HG03460 (cell line): ENCODE results near the gene GLB1L3.
A peak's percentile ranks its signal among the peaks of the same experiment; 100 is the strongest.

Experiments used
- ATAC-seq: cut with Tn5 transposase; IDR thresholded peaks from one replicate; pipeline ENCODE4 v1.9.1; 2021; ENCODE audit not compliant: unreplicated experiment

The GLB1L3 gene

DNA sequence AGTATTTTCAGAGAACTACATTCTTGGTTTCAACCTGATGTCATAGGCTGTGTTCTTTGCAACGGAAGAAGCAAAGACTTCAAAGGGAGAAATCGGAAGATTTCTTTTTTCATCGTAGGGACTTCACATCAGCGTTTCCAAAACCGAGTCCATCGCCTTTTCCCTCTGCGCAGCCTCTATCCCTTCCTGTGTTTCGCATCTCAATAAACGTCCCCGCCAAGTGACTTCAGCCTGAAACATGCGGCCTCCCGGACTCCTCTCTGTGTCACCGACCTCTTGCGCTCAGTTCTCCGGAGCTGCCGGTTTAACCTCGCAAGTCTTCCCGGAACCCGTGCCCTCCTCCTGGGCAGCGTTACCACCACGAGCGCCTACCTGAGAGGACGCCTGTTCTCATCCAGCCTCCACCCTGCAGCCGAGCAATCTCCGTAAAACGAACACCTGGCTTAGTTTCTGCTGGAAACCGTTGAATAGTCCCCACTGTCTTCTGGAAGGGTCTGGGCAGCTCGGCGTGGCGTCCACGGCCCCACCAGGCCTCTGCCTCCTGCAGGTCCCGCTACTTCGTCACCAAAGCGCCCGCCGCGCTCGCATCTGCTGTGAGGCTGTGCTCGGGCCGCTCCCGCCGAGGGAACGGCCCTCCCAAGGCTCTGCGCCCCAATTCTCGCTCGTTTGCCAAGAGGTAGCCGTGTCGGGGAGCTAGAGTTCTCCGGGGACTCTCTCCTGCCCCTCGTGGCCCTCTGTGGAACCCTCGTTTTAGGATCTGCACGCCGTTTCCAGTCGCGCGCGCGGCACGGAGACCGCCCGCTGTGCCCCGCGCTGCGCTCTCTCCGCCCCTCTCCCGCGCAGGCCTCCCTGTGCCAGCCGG, at the start of gene GLB1L3:
GLB1L3 (plus strand) TSS at position 846 of the 862 bp plus-strand sequence. CDS start 362 bp downstream, outside the sequence.
- ATAC-seq: peak; percentile 54

DNA sequence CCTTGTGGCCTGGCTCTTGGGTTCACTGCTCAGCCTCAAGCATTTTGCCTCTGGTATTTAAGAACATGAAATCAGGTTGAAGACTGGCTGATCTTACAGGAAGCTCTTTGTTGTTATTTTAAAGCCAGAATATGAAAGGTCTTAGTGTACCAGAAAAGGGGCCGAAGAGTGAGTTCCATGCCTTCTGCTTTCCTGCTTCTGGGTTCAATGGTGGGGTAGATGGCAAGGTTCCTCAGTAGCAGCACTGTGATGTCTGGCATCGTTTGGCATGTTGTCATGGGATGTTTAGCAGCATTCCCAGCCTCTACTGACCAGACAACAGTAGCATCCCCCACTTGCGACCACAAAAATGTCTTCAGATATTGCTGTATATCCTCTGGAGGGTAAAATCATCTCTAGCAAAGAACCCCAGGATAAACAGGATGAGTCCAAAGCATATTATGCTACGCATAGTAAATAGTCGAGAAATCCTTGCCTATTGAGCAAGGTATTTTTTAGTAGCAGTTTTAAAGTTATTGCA, 49.3 kb upstream of the GLB1L3 start:
- no peak for ATAC-seq

DNA sequence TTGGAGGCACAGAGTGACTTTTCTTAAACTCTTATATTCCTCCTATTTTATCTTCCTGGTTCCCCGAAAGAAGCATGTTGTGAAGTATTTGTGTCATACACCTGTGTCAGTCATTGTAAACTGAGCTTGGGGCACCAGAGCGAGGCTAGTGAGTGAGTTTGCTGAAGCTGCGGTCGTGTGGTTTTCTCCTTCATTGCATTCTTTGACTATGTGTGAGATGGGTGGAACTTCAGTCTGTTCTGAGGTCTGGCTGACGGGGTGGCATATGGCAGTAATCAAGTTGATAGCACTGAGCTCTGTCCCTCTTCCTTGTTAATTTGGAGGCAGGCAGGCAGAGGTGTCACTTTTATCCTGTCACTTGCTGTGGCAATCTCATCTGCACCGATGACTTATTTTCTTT, 47.6 kb upstream of the GLB1L3 start:
- ATAC-seq: peak; percentile 51

DNA sequence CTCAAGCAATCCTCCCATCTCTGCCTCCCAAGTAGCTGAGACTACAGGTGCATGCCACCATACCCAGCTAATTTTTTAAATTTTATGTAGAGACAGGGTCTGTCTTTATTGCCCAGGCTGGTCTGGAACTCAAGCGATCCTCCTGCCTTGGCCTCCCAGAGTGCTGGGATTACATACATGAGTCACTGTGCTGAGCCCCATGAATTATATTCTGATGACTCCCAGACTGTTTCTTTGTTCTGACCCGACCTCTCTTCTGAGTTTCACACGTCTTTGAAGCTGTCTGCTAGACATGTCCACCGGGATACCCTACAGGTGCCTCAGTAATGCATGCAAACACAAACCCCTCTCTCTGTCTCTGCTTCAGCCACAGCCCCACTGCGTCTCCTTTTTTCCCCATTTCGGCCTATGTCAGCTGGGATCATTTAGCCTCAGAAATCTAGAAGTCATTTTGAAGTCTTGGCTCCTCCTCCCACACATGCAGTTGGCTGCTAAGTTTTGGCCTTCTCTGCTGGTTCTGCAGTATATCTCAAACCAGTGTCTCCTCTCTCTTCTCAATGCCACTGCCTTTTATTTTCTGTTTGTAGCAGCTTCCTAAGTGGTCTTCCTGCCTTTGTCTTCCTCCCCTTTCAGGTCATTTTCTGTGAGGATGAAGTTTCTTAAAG, 46.9 kb upstream of the GLB1L3 start:
- no peak for ATAC-seq

- ATAC-seq: no peak
Observed at GRCh38 chr11:134230339-134230738, 45.8 kb upstream of the GLB1L3 start.

DNA sequence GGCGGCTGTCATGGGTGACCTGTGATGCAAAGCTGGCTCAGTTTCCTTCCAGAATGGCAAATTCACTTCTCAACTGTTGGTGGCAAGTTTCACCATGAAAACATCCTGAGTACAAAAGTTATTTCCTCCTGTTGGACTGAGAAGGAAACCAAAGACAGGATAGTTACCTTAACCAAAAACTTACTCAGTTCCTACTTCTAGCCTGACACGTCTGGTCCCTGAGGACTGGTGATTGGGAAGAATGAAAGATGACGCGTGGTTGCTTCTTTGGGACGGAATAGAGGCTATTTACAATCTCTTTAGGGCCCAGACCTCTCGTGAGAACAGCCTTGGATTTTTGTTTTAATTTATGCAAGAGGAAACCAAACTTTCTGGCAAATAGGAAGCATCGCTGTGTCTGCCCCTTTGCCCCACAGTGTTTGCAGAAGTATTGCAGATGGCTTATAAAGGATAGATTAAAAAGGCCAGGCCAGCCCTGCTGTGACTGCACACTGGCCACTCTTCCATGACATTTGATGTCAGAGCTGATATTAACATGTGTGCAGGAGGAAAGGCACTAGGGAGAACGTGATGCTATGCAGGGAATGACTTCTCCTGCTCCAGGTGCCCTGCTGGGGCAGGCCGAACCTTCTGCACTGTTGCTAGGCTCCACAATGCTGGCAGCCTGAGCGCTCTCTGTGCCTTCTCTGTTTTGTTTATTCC, 44.1 kb upstream of the GLB1L3 start:
- ATAC-seq: no peak

- ATAC-seq: no peak
Observed at GRCh38 chr11:134233729-134234179, 42.4 kb upstream of the GLB1L3 start.

GRCh38 chr11:134235399-134235798, 40.8 kb upstream of the GLB1L3 start:
- no peak for ATAC-seq

DNA sequence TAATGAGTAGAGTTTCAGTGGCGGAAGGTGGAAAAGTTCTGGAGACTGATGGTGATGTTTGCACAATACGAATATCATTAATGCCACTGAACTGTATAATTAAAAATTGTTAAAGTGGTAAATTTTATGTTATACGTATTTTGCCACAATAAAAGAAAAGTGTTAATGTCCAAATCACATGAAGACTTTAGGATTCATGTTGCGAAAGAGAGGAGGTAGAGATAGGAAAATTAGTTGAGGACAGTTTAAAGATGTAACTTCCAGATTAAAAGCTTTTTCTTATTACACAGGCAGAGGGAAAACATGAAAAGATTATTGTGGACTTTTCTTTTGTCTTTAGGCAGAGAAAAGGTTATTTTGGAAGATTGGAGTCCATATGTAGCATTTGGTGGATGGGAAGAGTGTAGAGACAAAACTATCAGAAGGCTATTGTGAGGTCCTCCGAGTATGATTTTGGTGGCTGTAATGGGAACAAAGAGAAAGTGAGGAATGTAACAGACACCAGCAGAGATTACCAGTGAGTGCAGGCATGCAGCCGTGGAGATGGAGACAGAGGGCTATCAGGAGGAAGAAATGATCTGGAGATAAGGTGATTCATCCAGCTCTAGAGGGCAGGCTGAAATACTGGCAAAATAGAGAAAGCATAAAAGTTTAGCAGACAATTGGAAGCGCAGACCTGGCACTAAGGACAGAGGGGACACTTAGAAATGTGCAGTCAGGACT, 39.2 kb upstream of the GLB1L3 start:
- ATAC-seq: no peak

DNA sequence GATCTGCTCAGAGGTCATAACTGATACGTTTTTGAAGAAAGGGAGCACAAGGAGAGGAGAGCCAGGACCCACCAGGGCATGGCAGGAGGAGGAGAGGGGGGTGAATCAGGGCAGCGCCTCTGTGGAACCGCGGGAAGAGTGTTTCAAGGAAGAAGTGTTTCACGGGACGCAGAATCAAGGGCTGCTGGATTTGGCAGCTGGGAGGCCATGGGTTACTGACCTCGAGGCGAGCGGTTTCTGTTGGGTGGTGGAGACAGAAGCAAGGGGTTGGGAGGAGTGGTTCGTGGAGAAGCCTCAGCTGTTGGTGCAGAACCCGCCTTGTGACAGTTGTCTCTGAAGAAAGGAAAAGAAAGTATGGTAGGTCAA, 38.6 kb upstream of the GLB1L3 start:
- no peak for ATAC-seq

DNA sequence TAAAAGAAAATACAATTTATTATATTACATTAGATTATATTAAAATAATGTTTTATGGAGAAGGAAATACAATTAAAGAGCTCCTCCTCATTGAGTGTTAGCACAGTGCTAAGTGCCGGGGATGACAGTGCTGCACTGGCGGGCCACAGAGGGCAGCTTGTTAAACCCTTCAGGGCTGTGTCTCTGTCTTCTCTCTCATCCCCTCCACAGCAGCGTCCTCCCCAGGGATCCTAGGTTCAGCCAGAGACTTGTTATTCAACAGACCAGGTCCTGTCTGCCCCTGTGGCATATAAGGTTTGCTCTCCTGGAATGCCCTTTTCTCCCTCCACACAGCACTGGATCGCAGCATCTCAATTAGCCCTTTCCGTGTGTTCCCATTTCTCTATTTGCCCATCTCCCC, 37.2 kb upstream of the GLB1L3 start:
- ATAC-seq: no peak

GRCh38 chr11:134240592-134240991, 35.6 kb upstream of the GLB1L3 start:
- no peak for ATAC-seq

DNA sequence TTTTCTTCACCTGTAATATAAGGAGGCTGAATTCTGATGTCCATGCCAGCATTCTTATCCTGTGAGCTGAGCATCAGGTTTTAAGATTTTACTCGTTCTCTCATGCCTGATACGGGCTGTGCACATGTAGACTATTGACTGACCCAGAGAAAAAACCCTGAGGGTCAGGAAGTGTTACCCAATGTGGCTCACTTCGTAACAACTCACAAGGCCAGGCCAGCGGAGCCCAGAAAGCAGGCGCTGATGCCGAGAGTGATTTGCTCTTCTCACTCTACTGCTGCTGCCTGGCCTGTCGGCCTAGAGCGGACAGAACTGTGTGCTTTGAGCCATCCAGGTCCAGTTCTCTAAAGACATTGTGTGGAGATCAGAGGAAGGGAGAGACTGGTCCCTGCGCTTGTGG, 33.8 kb upstream of the GLB1L3 start:
- ATAC-seq: no peak

DNA sequence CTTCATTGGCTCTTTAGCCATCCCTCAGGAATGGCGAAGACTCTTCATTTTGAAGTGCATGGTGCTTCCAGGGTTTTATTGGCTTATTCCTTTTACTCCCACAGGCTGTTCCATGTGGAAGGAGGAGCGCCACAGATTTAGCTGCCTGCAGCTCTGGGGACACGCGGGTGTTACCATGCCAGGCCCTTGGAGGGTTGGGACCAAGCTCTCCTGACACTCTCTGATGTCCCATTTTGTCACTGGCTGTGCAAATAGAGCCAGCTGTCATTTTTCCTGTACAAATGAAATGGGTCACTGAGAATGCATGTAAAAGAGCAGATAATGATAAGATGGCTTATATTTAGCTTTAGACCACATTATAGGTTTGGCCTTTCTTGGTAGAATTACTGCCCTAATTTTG, 32.3 kb upstream of the GLB1L3 start:
- no peak for ATAC-seq

DNA sequence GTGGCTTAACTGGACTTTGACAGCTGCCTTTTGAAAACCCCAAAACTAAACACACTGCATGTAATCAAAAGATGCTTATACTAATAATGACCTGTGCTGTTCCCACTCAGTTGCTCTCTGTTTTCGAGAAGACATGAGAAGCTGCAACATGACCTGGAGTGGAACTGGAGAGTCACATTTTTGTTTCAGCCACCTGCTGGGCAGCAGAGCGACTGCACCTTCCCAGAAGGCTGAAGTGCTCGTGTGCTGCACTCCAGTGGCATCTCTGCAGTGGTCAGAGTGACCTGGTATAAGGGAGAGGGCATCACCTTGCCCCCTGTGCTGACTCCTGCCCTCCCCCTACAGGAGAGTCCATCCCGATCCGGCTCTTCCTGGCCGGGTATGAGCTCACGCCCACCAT, 31.6 kb upstream of the GLB1L3 start:
- peak; percentile 80 for ATAC-seq

DNA sequence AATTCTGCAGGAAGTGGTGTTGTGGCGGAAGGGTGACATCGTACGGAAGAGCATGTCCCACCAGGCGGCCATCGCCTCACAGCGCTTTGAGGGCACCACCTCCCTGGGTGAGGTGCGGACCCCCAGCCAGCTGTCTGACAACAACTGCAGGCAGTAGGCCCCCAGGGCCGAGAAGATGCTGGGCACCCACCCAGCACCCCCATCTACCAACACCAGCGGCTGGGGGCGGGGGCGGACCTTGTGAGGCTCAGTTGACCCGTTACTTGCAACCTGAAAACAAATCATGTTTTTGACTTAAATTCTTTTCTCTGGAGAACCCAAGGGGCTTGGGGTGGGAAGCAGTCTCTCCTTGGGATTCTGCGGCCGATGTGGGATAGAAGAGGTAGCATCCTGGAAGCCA, 30.7 kb upstream of the GLB1L3 start:
- no peak for ATAC-seq

DNA sequence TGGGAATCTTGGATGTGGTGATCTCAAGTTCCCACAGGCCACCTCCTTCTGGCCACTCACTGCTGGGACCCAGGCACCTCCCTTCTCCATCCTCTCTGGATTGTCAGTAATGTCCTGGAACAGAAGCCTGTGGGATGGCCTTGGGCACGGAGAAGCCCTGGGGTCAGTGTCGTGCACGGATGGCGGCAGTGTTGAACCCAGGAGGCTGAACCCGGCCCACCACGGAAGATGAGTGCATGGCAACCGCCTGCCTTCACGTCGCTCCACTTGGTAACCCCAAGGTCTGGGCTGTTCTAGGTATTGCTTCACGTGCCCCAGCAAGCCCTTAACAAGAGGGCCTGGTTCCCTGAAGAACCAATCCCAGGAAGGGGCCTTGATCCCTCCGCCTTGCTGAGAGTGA, 30.1 kb upstream of the GLB1L3 start:
- no peak for ATAC-seq

GRCh38 chr11:134246678-134247077, 29.5 kb upstream of the GLB1L3 start:
- ATAC-seq: no peak

- no peak for ATAC-seq
Observed at GRCh38 chr11:134248910-134249480, 27.2 kb upstream of the GLB1L3 start.

DNA sequence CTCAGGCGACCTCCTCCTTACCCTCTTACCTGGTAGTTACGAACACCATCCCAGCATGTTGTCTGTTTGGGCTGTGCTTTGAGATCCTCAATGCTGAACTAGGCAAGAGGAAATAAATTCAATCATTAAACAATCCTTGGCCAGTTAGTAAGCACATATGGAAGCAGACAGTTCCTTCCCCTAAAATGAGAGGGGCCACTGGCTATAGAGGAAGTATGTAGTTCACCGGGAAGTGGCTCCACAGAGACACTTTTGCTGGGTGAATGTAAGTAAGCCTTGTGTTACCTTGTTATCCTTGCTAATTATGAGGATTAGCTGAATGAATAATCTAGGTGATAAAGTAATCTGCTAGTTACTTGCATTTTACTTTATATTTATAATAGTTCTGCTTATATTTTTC, 25.9 kb upstream of the GLB1L3 start:
- ATAC-seq: no peak

DNA sequence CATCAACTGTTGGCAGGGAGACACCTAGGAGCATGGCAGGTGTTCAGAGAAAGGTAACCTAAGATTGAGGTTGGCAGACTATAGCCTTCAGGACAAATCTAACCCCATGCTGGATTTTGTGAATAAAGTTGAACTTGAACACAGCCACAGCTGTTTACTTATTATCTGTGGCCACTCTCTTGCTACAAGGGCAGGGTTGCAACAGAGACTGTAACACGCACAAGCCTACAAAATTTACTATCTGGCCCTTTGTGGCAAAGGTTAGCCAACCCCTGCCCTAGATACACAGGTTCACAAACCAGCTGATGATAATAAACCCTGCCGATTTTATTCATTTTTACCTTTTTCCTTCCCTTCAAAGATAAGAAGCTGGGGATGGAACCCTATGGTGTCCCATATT, 25.5 kb upstream of the GLB1L3 start:
- no peak for ATAC-seq
